H54 (cell line): ENCODE data around the gene DIP2C.

Experiments
- DNase-seq: peaks from one replicate; pipeline ENCODE4 v3.0.0; 2011; ENCODE audit warnings: low spot score, mixed read lengths; ENCODE audit not compliant: insufficient read length
- FAIRE-seq: peaks from 3 replicates; lab custom pipeline; 2011; peaks lifted over from hg19 to GRCh38; lab: Jason Lieb, UNC
- POLR2A ChIP-seq: IDR thresholded peaks from 2 replicates; pipeline ENCODE4 v1.6.1; 2011; ENCODE audit warnings: low read depth, mild to moderate bottlenecking, low read length

DIP2C gene

GRCh38 chr10:609868-610545, 79.5 kb downstream of the DIP2C start:
- DNase-seq (no peak), FAIRE-seq (no peak)
- no peak for TF ChIP-seq POLR2A

- FAIRE-seq (no peak), DNase-seq (no peak)
- no peak for TF ChIP-seq POLR2A
Observed at GRCh38 chr10:609262-609658, 80.2 kb downstream of the DIP2C start.

GRCh38 chr10:608331-609261, 80.9 kb downstream of the DIP2C start:
- no peak for TF ChIP-seq POLR2A
- FAIRE-seq (no peak), DNase-seq (no peak)

GRCh38 chr10:607545-608185, 81.8 kb downstream of the DIP2C start:
- DNase-seq (no peak), FAIRE-seq (no peak)
- no peak for TF ChIP-seq POLR2A

GRCh38 chr10:606762-607544, 82.5 kb downstream of the DIP2C start:
- FAIRE-seq = no peak
- TF ChIP-seq POLR2A = no peak
- no peak for DNase-seq

GRCh38 chr10:605632-606325, 83.7 kb downstream of the DIP2C start:
- DNase-seq (no peak), FAIRE-seq (no peak)
- no peak for TF ChIP-seq POLR2A

- TF ChIP-seq POLR2A = no peak
- FAIRE-seq (no peak), DNase-seq (no peak)
Observed at GRCh38 chr10:604716-605631, 84.5 kb downstream of the DIP2C start.

GRCh38 chr10:603745-604144, 85.7 kb downstream of the DIP2C start:
- no peak for TF ChIP-seq POLR2A
- no peak for FAIRE-seq

GRCh38 chr10:602391-603005, 87.0 kb downstream of the DIP2C start:
- FAIRE-seq (no peak), DNase-seq (no peak)
- TF ChIP-seq POLR2A = no peak

More at GRCh38 chr10:603745-604144, 85.7 kb downstream of the DIP2C start:
- no peak for DNase-seq

GRCh38 chr10:601660-601963, 87.9 kb downstream of the DIP2C start:
- DNase-seq (no peak), FAIRE-seq (no peak)
- TF ChIP-seq POLR2A = no peak

GRCh38 chr10:600876-601659, 88.4 kb downstream of the DIP2C start:
- no peak for TF ChIP-seq POLR2A
- FAIRE-seq (no peak), DNase-seq (no peak)
